Spinal cord (tissue), 10 donors: ENCODE measurements around the gene HEPACAM. TPM values are rescaled to one million over a fixed set of nuclear protein-coding genes. Genes with fewer than 3 reads are reported as not detected.

Experiments used
- DNase-seq, 6 donors: peaks; one replicate each; pipeline versions ENCODE4 v3.0.0 to v3.0.0-alpha.2; 2013 to 2015; ENCODE audit warnings: low spot score in 6 of 6, low read depth in 4 of 6
- H3K27ac ChIP-seq: one replicate; pipeline ENCODE4 v1.5.1; 2013; ENCODE audit warnings: low read depth, low read length, control low read depth
- H3K27me3 ChIP-seq: one replicate; pipeline ENCODE4 v1.6.1; 2013; ENCODE audit warnings: low read length; ENCODE audit not compliant: control insufficient read depth, insufficient read depth
- H3K36me3 ChIP-seq: one replicate; pipeline ENCODE4 v1.6.1; 2013; ENCODE audit warnings: low read length; ENCODE audit not compliant: control insufficient read depth, insufficient read depth
- H3K4me1 ChIP-seq: one replicate; pipeline ENCODE4 v1.6.1; 2013; ENCODE audit warnings: low read length; ENCODE audit not compliant: control insufficient read depth, insufficient read depth
- H3K4me3 ChIP-seq: one replicate; pipeline ENCODE4 v1.5.1; 2013; ENCODE audit warnings: low read depth, low read length, control low read depth
- H3K9me3 ChIP-seq: one replicate; pipeline ENCODE4 v1.6.1; 2013; ENCODE audit warnings: low read length; ENCODE audit not compliant: control insufficient read depth, insufficient read depth
- WGBS: methylation state at CpG from one replicate; pipeline ENCODE4 v1.1.5; 2013; ENCODE audit warnings: missing lambda C conversion rate; ENCODE audit not compliant: insufficient coverage; 5-methylcytosine and 5-hydroxymethylcytosine counted together
- polyA plus RNA-seq, 2 donors: library from polyadenylated mRNA; unstranded; fragments of 120-200 nt; gene quantifications; one replicate each; pipeline ENCODE4 v1.2.1, GENCODE V29; 2013; ENCODE audit not compliant: insufficient read length in 2 of 2
- total RNA-seq, 2 donors: library from RNA; depleted of rRNA in 1 of 2; stranded (reverse); fragments of 120-200 nt in 1 of 2; fragments of >200 nt in 1 of 2; gene quantifications; one replicate each; pipeline versions ENCODE4 v1.2.3 to v1.2.4, GENCODE V29; 2013 to 2014
- donor health status: healthy.

The HEPACAM gene
- total and polyA plus RNA-seq, 4 donors = 31.1 to 129 (median 82.0) TPM

DNA sequence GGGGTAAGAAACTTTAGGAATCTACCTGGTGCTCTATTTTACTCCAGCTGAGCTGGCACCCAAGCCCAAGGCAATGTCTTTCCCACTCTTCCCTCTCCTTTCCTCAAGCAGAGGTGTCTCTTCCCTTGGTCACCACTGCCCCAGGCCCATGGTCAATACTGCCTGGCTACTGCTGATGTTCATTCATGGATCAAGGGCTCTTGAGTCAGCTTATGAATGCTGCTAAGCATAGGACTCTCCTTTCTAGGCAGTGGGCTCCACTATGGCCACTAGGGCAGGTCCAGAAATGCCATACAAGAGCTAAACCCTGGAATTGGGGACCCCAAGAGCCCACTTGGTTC is 19.5 kb downstream of the HEPACAM start:
- DNase-seq = no peak
- H3K4me3 ChIP-seq = no peak overlapping the region

DNA sequence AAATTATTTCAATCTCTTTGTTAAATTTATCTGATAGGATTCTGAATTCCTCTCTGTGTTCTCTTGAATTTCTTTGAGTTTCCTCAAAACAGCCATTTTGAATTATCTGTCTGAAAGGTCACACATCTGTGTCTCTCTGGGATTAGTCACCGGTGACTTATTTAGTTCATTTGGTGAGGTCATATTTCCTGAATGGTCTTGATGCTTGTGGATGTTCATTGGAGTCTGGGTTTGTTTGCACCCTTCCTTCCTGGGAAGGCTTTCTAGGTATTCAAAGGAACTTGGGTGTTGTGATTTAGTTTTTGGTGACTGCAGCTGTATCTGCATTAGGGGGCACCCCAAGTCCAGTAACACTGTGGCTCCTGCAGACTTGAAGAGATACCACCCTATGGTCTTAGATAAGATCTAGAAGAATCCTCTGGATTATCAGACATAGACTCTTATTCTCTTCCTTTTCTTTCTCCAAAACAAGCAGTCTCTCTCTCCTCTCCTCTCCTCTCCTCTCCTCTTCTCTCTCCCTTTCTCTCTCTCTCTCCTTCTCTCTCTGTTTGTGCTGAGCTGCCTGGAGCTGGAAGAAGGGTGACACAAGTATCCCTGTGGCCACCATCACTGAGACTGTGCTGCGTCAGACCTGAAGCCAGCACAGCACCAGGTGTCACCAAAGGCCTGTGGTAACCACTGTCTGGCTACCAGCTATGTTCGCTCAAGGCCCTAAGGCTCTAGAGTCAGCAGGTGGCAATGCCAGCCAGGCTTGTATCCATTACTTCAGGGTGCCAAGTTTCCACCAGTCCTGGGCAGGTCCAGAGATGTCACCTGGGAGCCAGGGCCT is 20.1 kb downstream of the HEPACAM start:
- no peak overlapping the region for H3K4me3 ChIP-seq
- peaks cover under 1% of the 10 kb centered on the region for H3K36me3 ChIP-seq
- 100% methylated on average over 3 of the region's 3 CpGs for WGBS
- H3K27me3 ChIP-seq = no peaks in the 10 kb centered on the region
- peaks cover 27% of the 10 kb centered on the region for H3K4me1 ChIP-seq
- no peak overlapping the region for H3K27ac ChIP-seq
- no peak for DNase-seq
- H3K9me3 ChIP-seq = peaks cover 5% of the 10 kb centered on the region

More for the DNA sequence above, 19.5 kb downstream of the HEPACAM start:
- Histone ChIP-seq H3K4me1 (peaks cover 32% of the 10 kb centered on the region), H3K27ac (peak overlapping the region; percentile 81), H3K36me3 (peaks cover 5% of the 10 kb centered on the region), H3K27me3 (no peaks in the 10 kb centered on the region), H3K9me3 (peaks cover 5% of the 10 kb centered on the region)

DNA sequence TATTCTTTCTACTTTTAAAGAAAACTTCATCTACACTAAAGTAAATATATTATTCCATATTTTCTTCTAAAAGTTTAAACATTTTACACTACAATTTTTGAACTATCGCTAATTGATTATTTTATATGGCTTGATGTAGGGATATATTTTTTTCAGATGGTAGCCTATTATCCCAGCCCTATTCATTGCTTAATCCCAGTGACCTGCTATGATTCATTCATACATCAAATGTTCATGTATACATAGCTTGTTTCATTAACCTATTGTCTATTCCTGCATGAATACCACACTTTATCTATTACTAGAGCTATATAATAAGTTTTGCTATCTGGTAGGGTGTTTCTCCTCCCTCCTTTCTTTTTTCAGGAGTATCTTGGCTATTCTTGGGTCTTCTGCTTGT is 33.2 kb downstream of the HEPACAM start:
- no peak for DNase-seq
- Histone ChIP-seq H3K36me3 (no peaks in the 10 kb centered on the region), H3K9me3 (no peaks in the 10 kb centered on the region), H3K27ac (no peak overlapping the region), H3K4me3 (no peak overlapping the region), H3K4me1 (peaks cover 22% of the 10 kb centered on the region), H3K27me3 (no peaks in the 10 kb centered on the region)
- no CpG with 5 or more reads among the region's 1 CpG for WGBS

DNA sequence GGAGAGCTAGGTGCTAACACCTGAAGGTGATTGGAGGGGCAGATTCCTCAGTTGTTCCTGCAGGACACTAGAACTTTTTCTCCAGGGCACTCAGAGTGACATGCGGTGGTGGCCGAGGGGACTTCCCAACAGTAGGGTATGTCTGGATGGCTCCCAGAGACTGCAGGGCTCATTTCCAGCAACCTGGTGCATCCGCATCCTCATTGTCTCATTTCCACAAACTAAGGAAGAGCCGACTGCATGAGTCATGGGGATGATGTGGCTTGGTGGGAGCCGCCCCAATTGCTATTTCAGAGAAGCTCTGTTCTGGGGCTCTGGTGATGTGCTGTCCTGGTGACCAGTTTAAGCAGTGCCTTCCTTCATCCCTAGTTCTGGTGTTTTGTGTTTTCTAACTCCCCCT is 35.4 kb downstream of the HEPACAM start:
- H3K27ac ChIP-seq = no peak overlapping the region
- no peak overlapping the region for H3K4me3 ChIP-seq
- DNase-seq = no peak
- peaks cover 35% of the 10 kb centered on the region for H3K4me1 ChIP-seq
- no peaks in the 10 kb centered on the region for H3K36me3 ChIP-seq
- 94% methylated on average over 3 of the region's 5 CpGs for WGBS
- no peaks in the 10 kb centered on the region for H3K27me3 ChIP-seq
- no peaks in the 10 kb centered on the region for H3K9me3 ChIP-seq

DNA sequence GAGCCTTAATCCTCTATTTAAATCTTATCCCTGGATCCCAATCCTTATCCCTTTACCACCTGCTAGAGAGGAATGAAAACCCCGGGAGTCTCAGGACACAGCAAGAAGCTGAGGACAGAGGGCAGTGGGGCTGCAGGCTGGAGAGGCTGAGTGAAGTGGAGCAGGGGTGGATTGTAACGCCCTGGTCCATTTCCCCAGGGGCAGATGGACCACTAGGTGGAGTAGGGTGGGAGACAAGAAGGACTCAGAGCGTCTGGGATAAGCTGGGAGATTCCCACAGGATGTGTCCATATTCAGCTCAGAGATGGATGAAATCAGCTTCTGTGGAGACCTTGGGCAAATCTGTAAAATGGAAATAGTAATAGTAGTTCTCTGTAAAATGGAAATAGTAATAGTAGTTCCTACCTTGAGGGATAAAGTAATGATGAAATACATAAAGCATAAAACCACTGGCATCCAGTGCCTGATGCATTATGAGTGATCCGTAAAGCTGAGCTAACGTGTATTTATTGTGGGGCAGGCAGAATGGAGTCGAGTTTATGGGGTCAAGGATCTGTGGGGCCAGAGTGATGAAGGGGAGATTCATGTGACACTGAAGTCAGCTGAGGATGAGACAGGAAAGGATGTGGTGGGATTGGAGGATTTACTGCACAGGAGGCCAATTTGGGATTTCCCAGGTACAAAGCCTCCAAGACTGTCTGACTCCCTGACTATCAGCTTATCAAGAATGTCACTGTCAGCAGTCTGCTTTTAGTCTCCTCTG is 36.3 kb downstream of the HEPACAM start:
- H3K27me3 ChIP-seq = no peaks in the 10 kb centered on the region
- H3K27ac ChIP-seq = peak overlapping the region; percentile 86
- H3K9me3 ChIP-seq = no peaks in the 10 kb centered on the region
- H3K4me1 ChIP-seq = peaks cover 35% of the 10 kb centered on the region
- no peak for DNase-seq
- H3K4me3 ChIP-seq = no peak overlapping the region
- no peaks in the 10 kb centered on the region for H3K36me3 ChIP-seq
- 59% methylated on average over 6 of the region's 6 CpGs for WGBS

DNA sequence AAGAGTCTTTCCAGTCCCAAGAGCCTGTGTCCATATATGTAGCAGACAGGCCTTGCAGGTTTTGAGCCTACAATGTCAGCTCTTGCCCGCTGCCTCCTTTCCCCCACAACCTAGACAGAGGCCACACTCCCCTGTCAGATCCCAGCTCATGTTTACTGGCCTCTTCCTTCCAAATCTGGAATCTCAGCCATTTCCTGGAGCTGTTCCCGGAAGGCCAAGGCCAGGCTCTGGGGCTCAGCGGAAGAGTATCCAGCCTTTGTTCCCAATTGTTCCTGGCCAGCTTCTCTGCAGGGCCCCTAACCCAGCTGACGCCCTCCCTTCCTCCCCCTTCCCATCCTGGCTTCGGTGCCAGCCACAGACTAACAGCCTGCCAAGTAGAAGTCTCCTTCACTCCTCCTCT is 37.1 kb downstream of the HEPACAM start:
- Histone ChIP-seq H3K36me3 (no peaks in the 10 kb centered on the region), H3K27me3 (no peaks in the 10 kb centered on the region), H3K4me1 (peaks cover 41% of the 10 kb centered on the region), H3K27ac (peak overlapping the region; percentile 86), H3K9me3 (no peaks in the 10 kb centered on the region), H3K4me3 (no peak overlapping the region)
- peak in 3 of 6 donors; percentile 39 to 88 (median 78) for DNase-seq
- 32% methylated on average over 4 of the region's 5 CpGs for WGBS

DNA sequence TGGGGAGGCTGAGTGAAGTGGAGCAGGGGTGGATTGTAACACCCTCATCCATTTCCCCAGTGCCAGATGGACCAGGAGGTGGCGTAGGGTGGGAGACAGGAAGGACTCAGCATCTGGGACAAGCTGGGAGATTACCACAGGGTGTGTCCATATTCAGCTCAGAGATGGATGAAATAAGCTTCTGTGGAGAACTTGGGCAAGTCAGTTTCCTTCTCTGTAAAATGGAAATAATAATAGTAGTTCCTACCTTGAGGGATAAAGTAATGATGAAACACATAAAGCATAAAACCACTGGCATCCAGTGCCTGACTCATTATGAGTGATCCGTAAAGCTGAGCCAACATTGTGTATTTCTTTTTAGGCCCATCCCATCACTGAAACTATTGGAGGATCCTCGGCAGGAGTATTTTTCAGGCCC is 37.6 kb downstream of the HEPACAM start:
- no peak overlapping the region for H3K4me3 ChIP-seq
- no peak for DNase-seq
- H3K9me3 ChIP-seq = no peaks in the 10 kb centered on the region
- WGBS = no CpG with 5 or more reads among the region's 3 CpGs
- H3K36me3 ChIP-seq = no peaks in the 10 kb centered on the region
- H3K27me3 ChIP-seq = no peaks in the 10 kb centered on the region
- peaks cover 43% of the 10 kb centered on the region for H3K4me1 ChIP-seq
- peak overlapping the region; percentile 86 for H3K27ac ChIP-seq

DNA sequence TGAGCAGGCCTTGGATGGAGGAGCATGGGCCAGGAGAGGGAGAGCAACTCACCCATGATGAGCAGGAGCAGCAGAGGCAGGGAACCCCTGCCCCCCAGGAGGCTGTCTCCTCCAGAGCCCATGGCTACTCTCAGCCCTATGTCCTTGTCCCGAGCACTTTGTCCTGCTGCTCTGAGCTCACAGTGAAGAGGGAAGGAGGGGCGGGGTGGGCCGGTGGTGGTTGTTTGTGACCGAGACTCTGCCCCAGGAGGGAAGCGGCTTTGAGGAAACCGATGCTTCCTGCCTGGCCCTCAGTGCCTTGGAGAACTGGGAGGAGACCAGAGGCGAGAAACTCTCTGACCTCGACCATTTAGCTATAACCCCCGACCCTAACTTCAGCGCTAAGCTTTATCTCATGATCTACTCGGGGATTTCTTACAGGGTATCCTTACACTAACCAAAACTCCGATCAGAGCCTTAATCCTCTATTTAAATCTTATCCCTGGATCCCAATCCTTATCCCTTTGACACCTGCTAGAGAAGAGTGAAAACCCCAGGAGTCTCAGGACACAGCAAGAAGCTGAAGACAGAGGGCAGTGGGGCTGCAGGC is 38.1 kb downstream of the HEPACAM start, which contains the start of gene ROBO4:
ROBO4 (minus strand) TSS at position 192 of the 589 bp plus-strand sequence; CDS start at position 122, 70 bp downstream.
- Histone ChIP-seq H3K9me3 (no peaks in the 10 kb centered on the region), H3K4me1 (peaks cover 43% of the 10 kb centered on the region), H3K27ac (peak within 1 kb of the TSS; percentile 86), H3K36me3 (no peaks in the 10 kb centered on the region), H3K27me3 (no peaks in the 10 kb centered on the region), H3K4me3 (peak within 1 kb of the TSS; percentile 6)
- WGBS = 65% methylated on average over 9 of the region's 12 CpGs
- no peak for DNase-seq

DNA sequence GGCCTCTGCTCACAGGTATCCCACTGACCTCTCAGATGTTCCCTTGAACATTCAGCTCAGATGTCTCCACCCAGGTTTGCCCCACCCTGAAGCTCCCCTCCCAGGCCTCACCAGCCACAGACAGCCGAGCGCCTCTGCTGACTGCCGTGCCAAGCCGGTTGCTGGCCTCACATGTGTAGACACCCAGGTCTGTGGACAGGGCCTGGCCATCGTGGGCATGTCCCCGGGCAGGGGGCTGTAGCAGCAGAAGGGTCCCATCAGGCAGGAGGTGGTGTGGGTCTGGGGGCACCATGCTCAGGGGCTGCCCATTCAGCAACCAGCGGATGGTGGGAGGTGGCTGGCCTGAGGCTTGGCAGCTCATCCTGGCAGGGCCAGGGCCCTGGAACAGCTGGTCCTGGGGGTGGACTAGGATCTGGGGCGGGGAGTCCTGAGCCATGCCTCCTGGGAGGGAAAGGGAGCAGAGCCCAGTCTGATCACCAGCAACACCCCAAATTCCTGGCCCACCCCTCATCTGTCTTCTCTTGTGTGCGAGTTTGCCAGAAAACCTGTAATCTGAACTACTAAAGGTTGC is 38.9 kb downstream of the HEPACAM start:
- Histone ChIP-seq H3K27ac (no peak overlapping the region), H3K4me3 (peak overlapping the region; percentile 6), H3K9me3 (no peaks in the 10 kb centered on the region), H3K4me1 (peaks cover 43% of the 10 kb centered on the region), H3K36me3 (no peaks in the 10 kb centered on the region), H3K27me3 (no peaks in the 10 kb centered on the region)
- WGBS = 82% methylated on average over 9 of the region's 9 CpGs
- DNase-seq = no peak
